GM18870 (cell line): ENCODE data around the gene UIMC1.
"Not testable (repeated sequence)": the region's sequence is repeated elsewhere in the genome, so short reads cannot be mapped to it uniquely, and the experiment has no call there.

Experiments used
- ATAC-seq: cut with Tn5 transposase; IDR thresholded peaks from one replicate; pipeline ENCODE4 v1.9.1; 2021; ENCODE audit warnings: moderate library complexity; ENCODE audit not compliant: unreplicated experiment

The UIMC1 gene

GRCh38 chr5:176873011-176873410, 133.6 kb downstream of the UIMC1 start:
- ATAC-seq, result not testable (repeated sequence)

- ATAC-seq, result not testable (repeated sequence)
These were observed 134.0 kb downstream of the UIMC1 start for GRCh38 chr5:176872586-176872985.

- not testable (repeated sequence) for ATAC-seq
These were observed 135.9 kb downstream of the UIMC1 start for GRCh38 chr5:176870644-176871043.

- no peak for ATAC-seq
These were observed 136.4 kb downstream of the UIMC1 start for GRCh38 chr5:176870110-176870591.

GRCh38 chr5:176869501-176870109, 137.0 kb downstream of the UIMC1 start:
- no peak for ATAC-seq

GRCh38 chr5:176868731-176869130, 137.8 kb downstream of the UIMC1 start:
- ATAC-seq, result no peak

GRCh38 chr5:176868126-176868525, 138.5 kb downstream of the UIMC1 start:
- no peak for ATAC-seq

GRCh38 chr5:176866707-176867310, 139.8 kb downstream of the UIMC1 start:
- no peak for ATAC-seq

- no peak for ATAC-seq
These were observed 140.6 kb downstream of the UIMC1 start for GRCh38 chr5:176865964-176866363.

- ATAC-seq, result no peak
These were observed 141.8 kb downstream of the UIMC1 start for GRCh38 chr5:176864755-176865154.

- ATAC-seq, result no peak
These were observed 142.8 kb downstream of the UIMC1 start for GRCh38 chr5:176863765-176864098.

GRCh38 chr5:176863041-176863764, 143.4 kb downstream of the UIMC1 start:
- ATAC-seq, result no peak

GRCh38 chr5:176862330-176862995, 144.1 kb downstream of the UIMC1 start:
- ATAC-seq, result no peak

GRCh38 chr5:176861276-176861675, 145.3 kb downstream of the UIMC1 start:
- ATAC-seq, result no peak

- ATAC-seq, result no peak
These were observed 146.2 kb downstream of the UIMC1 start for GRCh38 chr5:176860381-176860780.

- no peak for ATAC-seq
These were observed 146.7 kb downstream of the UIMC1 start for GRCh38 chr5:176859916-176860315.

GRCh38 chr5:176857894-176858273, 148.7 kb downstream of the UIMC1 start:
- ATAC-seq, result no peak

- no peak for ATAC-seq
These were observed 149.2 kb downstream of the UIMC1 start for GRCh38 chr5:176857216-176857893.

GRCh38 chr5:176856746-176857145, 149.8 kb downstream of the UIMC1 start:
- no peak for ATAC-seq

GRCh38 chr5:176855598-176855997, 151.0 kb downstream of the UIMC1 start:
- ATAC-seq, result no peak
